IPS-15b (cell line): ENCODE data around the gene MRPS10.

Experiments
- H3K27me3 ChIP-seq: one replicate; pipeline ENCODE4 v1.6.1; 2013; ENCODE audit warnings: low read length; ENCODE audit not compliant: control insufficient read depth, insufficient read depth
- H3K36me3 ChIP-seq: one replicate; pipeline ENCODE4 v1.6.1; 2013; ENCODE audit warnings: low read length; ENCODE audit not compliant: control insufficient read depth, insufficient read depth
- H3K4me1 ChIP-seq: one replicate; pipeline ENCODE4 v1.6.1; 2013; ENCODE audit warnings: mild to moderate bottlenecking, low read length; ENCODE audit not compliant: control insufficient read depth, insufficient read depth
- H3K4me3 ChIP-seq: one replicate; pipeline ENCODE4 v1.5.1; 2013; ENCODE audit warnings: low read depth, low read length
- H3K9ac ChIP-seq: one replicate; pipeline ENCODE4 v1.6.1; 2013; ENCODE audit warnings: low read depth, mild to moderate bottlenecking, low read length
- H3K9me3 ChIP-seq: one replicate; pipeline ENCODE4 v1.6.1; 2013; ENCODE audit warnings: mild to moderate bottlenecking, low read length; ENCODE audit not compliant: control insufficient read depth, insufficient read depth

MRPS10 gene

GRCh38 chr6:42236682-42237473, 19.2 kb upstream of the MRPS10 start:
- Histone ChIP-seq H3K4me3 (no peak overlapping the region), H3K9me3 (no peaks in the 10 kb centered on the region), H3K4me1 (peaks cover 2% of the 10 kb centered on the region), H3K36me3 (peaks cover 11% of the 10 kb centered on the region), H3K27me3 (no peaks in the 10 kb centered on the region), H3K9ac (no peak overlapping the region)

GRCh38 chr6:42236030-42236429, 18.4 kb upstream of the MRPS10 start:
- H3K9ac ChIP-seq: no peak overlapping the region
- H3K9me3 ChIP-seq: no peaks in the 10 kb centered on the region
- H3K36me3 ChIP-seq: peaks cover 11% of the 10 kb centered on the region
- no peaks in the 10 kb centered on the region for H3K27me3 ChIP-seq
- no peaks in the 10 kb centered on the region for H3K4me1 ChIP-seq
- no peak overlapping the region for H3K4me3 ChIP-seq

GRCh38 chr6:42232035-42232434, 14.4 kb upstream of the MRPS10 start:
- Histone ChIP-seq H3K9ac (no peak overlapping the region), H3K4me3 (no peak overlapping the region), H3K4me1 (no peaks in the 10 kb centered on the region), H3K9me3 (no peaks in the 10 kb centered on the region), H3K27me3 (no peaks in the 10 kb centered on the region), H3K36me3 (peaks cover 15% of the 10 kb centered on the region)

- Histone ChIP-seq H3K4me3 (no peak overlapping the region), H3K9ac (no peak overlapping the region), H3K4me1 (no peaks in the 10 kb centered on the region), H3K36me3 (peaks cover 12% of the 10 kb centered on the region), H3K27me3 (no peaks in the 10 kb centered on the region), H3K9me3 (no peaks in the 10 kb centered on the region)
Measured at GRCh38 chr6:42230345-42231321, 13.0 kb upstream of the MRPS10 start.

- H3K9ac ChIP-seq: no peak overlapping the region
- H3K27me3 ChIP-seq: no peaks in the 10 kb centered on the region
- peaks cover 12% of the 10 kb centered on the region for H3K36me3 ChIP-seq
- no peaks in the 10 kb centered on the region for H3K4me1 ChIP-seq
- H3K9me3 ChIP-seq: no peaks in the 10 kb centered on the region
- no peak overlapping the region for H3K4me3 ChIP-seq
Measured at GRCh38 chr6:42229506-42230119, 12.0 kb upstream of the MRPS10 start.

- Histone ChIP-seq H3K9me3 (no peaks in the 10 kb centered on the region), H3K9ac (no peak overlapping the region), H3K4me1 (no peaks in the 10 kb centered on the region), H3K27me3 (no peaks in the 10 kb centered on the region), H3K36me3 (peaks cover 12% of the 10 kb centered on the region), H3K4me3 (no peak overlapping the region)
Measured at GRCh38 chr6:42228305-42228704, 10.6 kb upstream of the MRPS10 start.

GRCh38 chr6:42227173-42227850, 9.7 kb upstream of the MRPS10 start:
- no peaks in the 10 kb centered on the region for H3K27me3 ChIP-seq
- H3K4me1 ChIP-seq: no peaks in the 10 kb centered on the region
- H3K9me3 ChIP-seq: no peaks in the 10 kb centered on the region
- H3K36me3 ChIP-seq: peaks cover 9% of the 10 kb centered on the region
- H3K9ac ChIP-seq: no peak overlapping the region
- no peak overlapping the region for H3K4me3 ChIP-seq

- no peak overlapping the region for H3K4me3 ChIP-seq
- no peaks in the 10 kb centered on the region for H3K4me1 ChIP-seq
- H3K36me3 ChIP-seq: peaks cover 9% of the 10 kb centered on the region
- H3K9ac ChIP-seq: no peak overlapping the region
- H3K27me3 ChIP-seq: no peaks in the 10 kb centered on the region
- H3K9me3 ChIP-seq: no peaks in the 10 kb centered on the region
Measured at GRCh38 chr6:42226645-42227143, 9.0 kb upstream of the MRPS10 start.

GRCh38 chr6:42226161-42226611, 8.5 kb upstream of the MRPS10 start:
- H3K36me3 ChIP-seq: peaks cover 9% of the 10 kb centered on the region
- no peaks in the 10 kb centered on the region for H3K27me3 ChIP-seq
- H3K9ac ChIP-seq: no peak overlapping the region
- no peak overlapping the region for H3K4me3 ChIP-seq
- H3K9me3 ChIP-seq: no peaks in the 10 kb centered on the region
- H3K4me1 ChIP-seq: no peaks in the 10 kb centered on the region

- H3K9ac ChIP-seq: no peak overlapping the region
- no peaks in the 10 kb centered on the region for H3K4me1 ChIP-seq
- H3K36me3 ChIP-seq: peaks cover 4% of the 10 kb centered on the region
- H3K27me3 ChIP-seq: no peaks in the 10 kb centered on the region
- no peaks in the 10 kb centered on the region for H3K9me3 ChIP-seq
- H3K4me3 ChIP-seq: no peak overlapping the region
Measured at GRCh38 chr6:42225419-42225818, 7.8 kb upstream of the MRPS10 start.

- Histone ChIP-seq H3K9me3 (no peaks in the 10 kb centered on the region), H3K36me3 (peaks cover 4% of the 10 kb centered on the region), H3K4me3 (no peak overlapping the region), H3K4me1 (no peaks in the 10 kb centered on the region), H3K9ac (no peak overlapping the region), H3K27me3 (no peaks in the 10 kb centered on the region)
Measured at GRCh38 chr6:42225029-42225339, 7.3 kb upstream of the MRPS10 start.
